Bronchial epithelial cell (primary cell): ENCODE data around the gene CHRM4. TPM values are rescaled to one million over a fixed set of nuclear protein-coding genes. Genes with fewer than 3 reads are reported as not detected.

ENCODE experiments used
- DNase-seq: peaks from one replicate; pipeline ENCODE4 v3.0.0-alpha.2; 2010; ENCODE audit warnings: low read depth
- FAIRE-seq: peaks from 2 replicates; lab custom pipeline; 2011; peaks lifted over from hg19 to GRCh38; lab: Jason Lieb, UNC
- H3K27me3 ChIP-seq: 2 replicates; pipeline ENCODE4 v1.5.1; 2011; ENCODE audit warnings: low read length; ENCODE audit not compliant: control insufficient read depth, insufficient read depth
- H3K36me3 ChIP-seq: 2 replicates; pipeline ENCODE4 v1.5.1; 2011; ENCODE audit warnings: low read length; ENCODE audit not compliant: control insufficient read depth, insufficient read depth
- H3K4me3 ChIP-seq: 2 replicates; pipeline ENCODE4 v1.5.1; 2011; ENCODE audit warnings: mild to moderate bottlenecking, low read depth, low read length, control low read depth
- total RNA-seq: library from RNA; depleted of rRNA; stranded (reverse); fragments of >200 nt; gene quantifications from 2 replicates; pipeline ENCODE4 v1.2.1, GENCODE V29; 2014
- TF ChIP-seq, protein P1 (sequence below): IDR thresholded peaks from 2 replicates; pipeline ENCODE4 v1.5.1; 2011; ENCODE audit warnings: mild to moderate bottlenecking, moderate library complexity, low read length, control low read depth, inconsistent platforms; ENCODE audit not compliant: insufficient read depth, severe bottlenecking

Gene CHRM4
- total RNA-seq = not detected in 2 replicates

DNA sequence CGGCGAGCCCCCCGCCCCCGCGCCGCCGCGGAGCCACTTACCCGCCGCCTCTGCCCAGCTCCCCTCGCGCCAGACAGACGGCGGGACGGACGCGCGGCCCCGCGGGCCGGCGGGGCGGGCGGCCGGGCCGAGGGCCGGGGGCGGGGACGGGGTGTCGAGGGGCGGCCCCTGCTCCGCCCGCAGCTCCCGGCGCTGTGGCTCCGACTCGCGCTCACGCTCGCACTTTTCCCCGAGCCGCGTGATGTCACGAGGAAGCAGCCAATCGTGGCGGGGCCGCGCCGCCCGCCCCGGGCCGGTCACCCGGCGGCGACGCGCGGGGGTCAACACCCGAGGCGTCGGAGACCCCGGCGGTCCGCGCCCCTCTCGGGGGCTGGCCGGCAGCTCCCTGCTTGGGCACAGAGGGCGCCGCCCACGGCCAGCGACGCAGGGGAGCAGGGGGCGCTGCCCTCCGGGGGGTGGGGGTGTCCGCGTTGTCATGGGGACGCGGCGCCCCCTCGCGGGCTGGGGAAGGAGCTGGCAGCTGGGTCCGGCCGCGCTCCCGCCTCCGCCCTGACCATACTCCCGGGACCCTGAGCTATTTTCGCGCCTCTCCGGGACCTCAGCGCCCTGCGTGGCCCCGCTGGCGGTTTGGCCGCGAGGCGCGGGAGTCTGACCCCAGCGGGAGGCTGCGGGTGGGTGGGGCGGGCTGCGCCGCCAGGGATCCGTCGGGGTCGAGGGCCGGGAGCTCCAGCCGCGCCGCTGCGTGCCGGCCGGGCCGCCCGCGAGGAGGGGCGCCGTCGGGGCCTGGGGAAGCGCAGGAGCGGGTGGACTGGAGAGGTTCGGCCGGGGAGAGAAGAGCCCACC lies at the start of gene CHRM4:
TSS of gene CHRM4 (minus strand) at position 199 of the 843 bp plus-strand sequence. CDS start 5,219 bp downstream, outside the sequence.
- Histone ChIP-seq H3K27me3 (peaks cover 28% of the 10 kb centered on the region), H3K36me3 (no peaks in the 10 kb centered on the region), H3K4me3 (peak within 1 kb of the TSS; percentile 29)
- DNase-seq = no peak
- TF ChIP-seq, protein P1, sequence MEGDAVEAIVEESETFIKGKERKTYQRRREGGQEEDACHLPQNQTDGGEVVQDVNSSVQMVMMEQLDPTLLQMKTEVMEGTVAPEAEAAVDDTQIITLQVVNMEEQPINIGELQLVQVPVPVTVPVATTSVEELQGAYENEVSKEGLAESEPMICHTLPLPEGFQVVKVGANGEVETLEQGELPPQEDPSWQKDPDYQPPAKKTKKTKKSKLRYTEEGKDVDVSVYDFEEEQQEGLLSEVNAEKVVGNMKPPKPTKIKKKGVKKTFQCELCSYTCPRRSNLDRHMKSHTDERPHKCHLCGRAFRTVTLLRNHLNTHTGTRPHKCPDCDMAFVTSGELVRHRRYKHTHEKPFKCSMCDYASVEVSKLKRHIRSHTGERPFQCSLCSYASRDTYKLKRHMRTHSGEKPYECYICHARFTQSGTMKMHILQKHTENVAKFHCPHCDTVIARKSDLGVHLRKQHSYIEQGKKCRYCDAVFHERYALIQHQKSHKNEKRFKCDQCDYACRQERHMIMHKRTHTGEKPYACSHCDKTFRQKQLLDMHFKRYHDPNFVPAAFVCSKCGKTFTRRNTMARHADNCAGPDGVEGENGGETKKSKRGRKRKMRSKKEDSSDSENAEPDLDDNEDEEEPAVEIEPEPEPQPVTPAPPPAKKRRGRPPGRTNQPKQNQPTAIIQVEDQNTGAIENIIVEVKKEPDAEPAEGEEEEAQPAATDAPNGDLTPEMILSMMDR = peak; percentile 31
- no peak for FAIRE-seq

DNA sequence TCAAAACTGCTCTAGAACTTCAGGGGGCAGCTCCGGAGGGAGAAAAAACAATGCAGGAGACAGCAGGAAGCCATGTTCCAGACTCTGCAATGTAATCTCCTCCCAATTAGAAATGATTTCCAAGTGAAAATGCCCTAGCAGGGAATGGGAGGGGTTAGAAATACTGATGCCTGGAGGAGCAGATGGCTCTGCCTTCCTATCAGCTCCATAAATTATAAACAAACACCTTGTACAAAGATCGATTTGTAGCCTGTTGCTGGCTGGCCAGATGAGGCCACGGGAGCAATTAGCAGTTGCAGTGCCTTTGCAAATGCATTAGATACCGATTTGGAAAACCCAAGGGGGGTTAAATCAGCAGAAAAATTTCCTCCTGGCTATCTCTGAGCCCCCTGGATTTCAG lies 46.6 kb upstream of the CHRM4 start:
- no peak for FAIRE-seq
- Histone ChIP-seq H3K27me3 (no peaks in the 10 kb centered on the region), H3K36me3 (peaks cover 9% of the 10 kb centered on the region), H3K4me3 (no peak overlapping the region)
- TF ChIP-seq, protein P1 = no peak
- DNase-seq = no peak

DNA sequence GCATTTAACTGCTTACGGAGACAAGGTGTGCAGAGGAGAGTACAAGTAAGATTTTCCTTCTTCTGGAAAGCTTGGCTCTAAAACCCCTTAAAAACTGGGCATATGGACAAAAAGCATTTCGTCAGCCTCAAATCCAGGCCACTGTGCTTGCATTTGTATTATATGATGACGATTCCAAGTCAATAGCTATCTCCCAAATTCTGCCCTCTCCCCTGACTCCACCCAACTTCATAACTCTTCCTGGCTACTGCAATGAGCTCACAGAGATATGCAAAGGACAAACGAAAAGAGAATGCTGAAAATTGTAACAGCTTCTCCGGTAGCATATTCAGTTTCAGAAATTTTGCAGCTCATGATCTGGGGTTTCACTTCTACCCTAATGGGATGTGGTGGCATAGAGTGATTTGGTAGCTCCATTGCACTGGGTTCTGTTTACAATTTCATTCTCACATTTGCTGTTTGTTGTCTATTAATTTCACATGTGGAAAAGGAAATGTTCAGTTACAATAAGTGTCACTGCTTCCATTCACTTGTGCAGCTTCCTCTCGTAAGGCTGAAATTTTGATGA lies 45.6 kb upstream of the CHRM4 start:
- peaks cover 11% of the 10 kb centered on the region for H3K36me3 ChIP-seq
- no peak overlapping the region for H3K4me3 ChIP-seq
- TF ChIP-seq, protein P1 = no peak
- no peak for FAIRE-seq
- DNase-seq = no peak
- no peaks in the 10 kb centered on the region for H3K27me3 ChIP-seq

DNA sequence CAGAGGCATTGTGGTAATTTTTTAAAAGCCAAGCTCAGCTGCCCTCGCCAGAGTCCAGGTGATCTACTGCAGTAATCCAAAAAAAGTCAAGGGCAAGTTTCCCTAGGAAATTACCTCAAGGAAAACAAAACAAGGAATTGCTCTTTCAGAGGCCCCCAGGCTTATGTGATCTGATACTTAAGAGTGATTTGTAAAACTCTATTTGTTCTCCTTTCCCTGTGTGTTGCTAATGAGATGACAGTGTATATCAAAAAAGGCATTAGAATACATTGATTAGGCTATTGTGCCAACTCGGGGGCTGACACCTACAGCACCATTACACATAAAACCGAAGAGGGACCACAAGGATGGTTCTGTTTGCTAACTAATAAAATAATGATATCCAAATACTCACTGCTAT lies 44.5 kb upstream of the CHRM4 start:
- Histone ChIP-seq H3K4me3 (no peak overlapping the region), H3K36me3 (peaks cover 9% of the 10 kb centered on the region), H3K27me3 (no peaks in the 10 kb centered on the region)
- TF ChIP-seq, protein P1 = no peak
- FAIRE-seq = no peak
- DNase-seq = no peak

DNA sequence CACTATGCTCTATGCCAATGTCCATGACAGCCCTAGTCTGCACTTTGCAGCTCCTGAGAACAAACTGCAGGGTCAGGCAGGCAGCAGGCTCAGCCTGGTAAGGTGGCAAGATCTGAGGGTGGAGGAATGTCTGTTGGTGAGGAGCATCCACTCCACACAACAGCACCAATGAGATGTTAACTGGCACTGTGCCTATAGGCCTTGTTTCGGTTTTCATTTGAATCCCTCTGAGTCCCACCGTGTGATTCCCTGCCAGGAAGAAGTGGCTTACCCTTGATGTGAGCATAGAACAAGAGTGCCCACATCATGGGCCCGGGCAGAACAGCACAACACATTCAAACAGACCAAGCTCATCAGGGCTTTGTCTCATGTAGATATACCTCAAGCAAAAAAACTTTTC lies 44.1 kb upstream of the CHRM4 start:
- Histone ChIP-seq H3K36me3 (peaks cover 9% of the 10 kb centered on the region), H3K4me3 (no peak overlapping the region), H3K27me3 (no peaks in the 10 kb centered on the region)
- TF ChIP-seq, protein P1 = no peak
- FAIRE-seq (no peak), DNase-seq (no peak)
